GM21515 (cell line): ENCODE measurements around the gene CDK11A.
A peak's percentile ranks its signal among the peaks of the same experiment; 100 is the strongest.
"Not testable (repeated sequence)": the region's sequence is repeated elsewhere in the genome, so short reads cannot be mapped to it uniquely, and the experiment has no call there.

ENCODE experiments used
- ATAC-seq: cut with Tn5 transposase; IDR thresholded peaks from one replicate; pipeline ENCODE4 v1.9.1; 2021; ENCODE audit not compliant: unreplicated experiment

CDK11A gene

DNA sequence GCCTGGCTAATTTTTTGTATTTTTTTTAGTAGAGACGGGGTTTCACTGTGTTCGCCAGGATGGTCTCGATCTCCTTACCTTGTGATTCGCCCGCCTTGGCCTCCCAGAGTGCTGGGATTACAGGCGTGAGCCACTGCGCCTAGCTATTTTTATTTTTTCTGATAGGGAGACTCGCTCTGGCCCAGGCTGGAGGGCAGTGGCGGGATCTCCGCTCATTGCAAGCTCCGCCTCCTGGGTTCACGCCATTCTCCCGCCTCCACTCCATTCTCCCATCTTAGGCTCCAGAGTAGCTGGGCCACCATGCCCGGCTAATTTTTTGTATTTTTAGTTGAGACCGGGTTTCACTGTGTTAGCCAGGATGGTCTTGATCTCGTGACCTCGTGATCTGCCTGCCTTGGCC lies 1.9 kb upstream of the CDK11A start:
- not testable (repeated sequence) for ATAC-seq

DNA sequence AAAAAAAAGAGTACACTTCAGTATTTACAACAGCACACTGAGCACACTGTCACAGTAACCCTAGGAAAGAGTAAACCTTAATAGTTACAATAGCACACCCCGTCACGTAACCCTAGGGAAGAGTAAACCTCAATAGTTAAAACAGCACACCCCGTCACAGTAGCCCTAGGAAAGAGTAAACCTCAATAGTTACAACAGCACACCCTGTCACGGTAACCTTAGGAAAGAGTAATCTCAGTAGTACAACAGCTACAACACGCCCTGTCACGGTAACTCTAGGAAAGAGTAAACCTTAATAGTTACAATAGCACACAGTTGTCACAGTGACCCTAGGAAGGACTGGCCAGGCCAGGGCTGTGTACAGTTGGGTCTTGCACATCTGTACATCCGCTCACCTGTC lies 3.0 kb downstream of the CDK11A start:
- no peak for ATAC-seq

DNA sequence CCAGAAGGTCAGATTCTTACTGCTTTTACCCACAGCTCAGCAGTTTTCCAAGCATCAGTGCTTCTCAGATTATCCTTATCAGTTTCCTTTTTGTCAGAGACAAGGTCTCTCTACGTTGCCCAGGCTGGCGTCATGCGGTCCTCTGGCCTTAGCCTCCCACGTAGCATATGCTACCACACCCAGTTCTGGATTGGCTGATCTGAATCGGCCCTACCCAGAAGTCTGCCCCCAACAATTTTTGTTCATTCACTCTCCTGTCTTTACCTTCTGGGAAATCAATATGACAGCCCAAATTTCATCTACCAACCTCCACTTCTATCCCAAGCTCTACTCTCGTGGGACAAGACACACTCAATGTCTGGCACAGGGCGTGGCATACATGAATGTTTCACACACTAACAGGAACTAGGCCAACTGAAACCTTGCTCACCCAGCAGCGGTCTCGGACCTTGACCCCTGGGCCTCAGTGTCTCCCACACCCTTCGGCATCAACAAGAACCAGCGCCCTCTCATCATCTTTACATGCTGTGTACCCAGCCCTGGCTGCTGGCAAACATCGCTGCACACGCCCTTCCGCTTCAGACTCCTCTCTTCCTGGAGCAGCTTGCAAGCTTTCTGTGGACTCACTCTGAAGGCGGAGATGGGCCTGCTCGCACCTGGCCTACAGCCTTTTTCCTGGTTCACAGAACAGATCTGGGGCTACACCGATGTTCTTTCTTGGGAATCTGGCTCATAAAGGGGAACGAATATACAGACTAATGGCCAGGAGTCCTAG lies 8.9 kb downstream of the CDK11A start:
- not testable (repeated sequence) for ATAC-seq

DNA sequence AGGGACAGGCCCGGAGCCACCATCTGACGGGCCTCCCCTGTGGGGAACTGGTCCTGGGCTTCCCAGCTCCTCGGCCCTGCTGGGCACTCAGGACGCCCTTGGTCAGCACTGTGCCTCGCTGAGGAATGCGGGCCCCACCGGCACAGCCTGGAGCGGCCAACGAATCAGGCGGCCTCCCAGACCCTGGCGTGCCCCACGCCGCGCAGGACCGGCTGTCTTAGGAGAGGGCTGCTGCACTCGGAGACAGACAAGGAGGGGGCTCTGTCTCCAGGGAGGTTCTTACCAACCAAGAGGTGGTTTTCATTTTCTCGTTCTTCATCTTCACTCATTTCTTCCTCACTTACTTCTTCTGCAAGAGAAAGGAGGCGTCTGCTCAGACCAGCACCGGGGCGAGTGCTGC lies 16.3 kb downstream of the CDK11A start:
- ATAC-seq = not testable (repeated sequence)

DNA sequence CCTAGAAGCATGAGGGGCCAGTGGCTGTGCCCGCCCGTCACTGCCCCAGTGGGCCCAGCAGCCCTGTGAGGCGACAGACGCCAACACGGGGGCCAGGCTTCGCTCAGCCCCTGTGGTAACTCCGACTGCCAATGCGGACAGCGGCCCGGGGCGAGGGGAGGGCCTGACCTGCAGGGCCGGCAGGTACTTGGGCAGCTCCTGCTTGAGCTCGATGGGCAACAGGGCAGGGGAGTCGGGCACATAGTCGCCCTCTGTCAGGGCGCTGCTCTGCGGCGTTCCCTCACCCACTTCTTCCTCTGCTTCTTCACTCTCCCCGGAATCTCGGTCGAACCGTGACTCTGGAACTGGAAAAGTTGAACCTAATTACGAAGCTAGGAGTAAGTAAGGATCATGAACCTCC lies 16.9 kb downstream of the CDK11A start:
- ATAC-seq = not testable (repeated sequence)

DNA sequence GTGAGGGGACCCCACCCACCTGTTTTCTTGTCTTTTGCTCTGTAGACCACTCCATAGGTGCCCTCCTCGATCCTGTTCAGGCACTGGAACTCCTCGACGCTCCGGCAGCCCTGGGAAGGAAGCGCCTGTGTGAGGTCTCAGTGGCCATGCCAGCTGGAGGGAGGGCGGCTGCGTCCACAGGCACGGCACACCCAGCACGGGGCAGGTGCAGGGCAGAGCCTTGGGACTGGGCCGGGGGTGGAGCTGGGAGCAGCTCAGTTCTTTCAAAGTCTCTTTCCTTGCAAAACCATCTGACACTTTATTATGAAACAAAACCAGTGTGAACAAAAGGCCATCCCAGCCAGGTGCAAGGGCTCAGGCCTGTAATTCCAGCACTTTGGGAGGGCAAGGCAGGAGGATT lies 18.5 kb downstream of the CDK11A start:
- ATAC-seq = not testable (repeated sequence)

DNA sequence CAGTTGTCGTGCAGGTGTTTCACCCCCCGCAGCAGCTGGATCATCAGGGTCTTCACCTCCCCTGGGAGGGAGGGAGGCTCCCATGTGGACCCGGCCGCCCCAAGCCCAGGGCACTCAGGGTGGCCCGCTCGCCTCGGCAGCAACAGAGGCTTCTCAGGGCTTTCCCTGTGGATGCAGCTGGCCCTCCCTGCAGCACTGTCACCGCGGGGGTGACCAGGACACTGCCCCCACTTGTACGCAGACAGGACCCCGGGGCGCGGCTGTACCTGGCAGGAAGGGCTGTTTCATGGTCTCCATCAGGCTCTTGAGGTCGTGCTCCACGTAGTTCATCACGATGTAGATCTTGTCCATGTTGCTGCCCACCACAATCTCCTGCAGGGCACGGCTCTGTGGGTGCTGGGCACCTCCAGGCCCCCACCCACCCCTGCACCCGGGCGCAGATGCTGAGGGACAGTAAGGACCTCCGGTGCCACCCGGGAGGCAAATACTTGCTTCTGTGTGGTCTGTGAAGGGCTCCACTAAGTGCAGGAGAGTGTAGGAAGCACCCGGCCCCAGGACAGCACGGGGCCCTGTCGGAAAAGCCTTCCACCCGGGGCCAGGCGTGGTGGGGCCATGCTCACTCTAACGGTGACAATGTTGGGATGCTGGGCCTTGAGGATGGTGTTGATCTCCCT lies 19.7 kb downstream of the CDK11A start:
- not testable (repeated sequence) for ATAC-seq

DNA sequence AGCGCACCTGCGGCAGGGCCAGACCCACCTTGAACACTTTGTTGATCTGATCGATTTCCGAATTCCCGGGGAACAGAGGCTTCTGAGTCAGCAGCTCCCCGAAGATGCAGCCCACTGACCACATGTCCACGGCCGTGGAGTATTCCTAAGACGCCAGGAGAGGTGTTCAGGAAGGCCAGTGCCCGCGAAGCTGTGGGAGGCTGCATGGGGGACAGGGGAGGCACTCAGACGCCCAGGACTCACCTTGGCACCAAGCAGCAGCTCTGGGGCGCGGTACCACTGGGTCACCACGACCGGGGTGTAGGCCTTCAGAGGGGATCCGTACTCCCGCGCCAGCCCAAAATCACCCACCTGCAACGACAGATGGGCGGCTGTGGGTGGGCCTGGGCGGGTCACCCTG lies 20.4 kb downstream of the CDK11A start:
- ATAC-seq = no peak

DNA sequence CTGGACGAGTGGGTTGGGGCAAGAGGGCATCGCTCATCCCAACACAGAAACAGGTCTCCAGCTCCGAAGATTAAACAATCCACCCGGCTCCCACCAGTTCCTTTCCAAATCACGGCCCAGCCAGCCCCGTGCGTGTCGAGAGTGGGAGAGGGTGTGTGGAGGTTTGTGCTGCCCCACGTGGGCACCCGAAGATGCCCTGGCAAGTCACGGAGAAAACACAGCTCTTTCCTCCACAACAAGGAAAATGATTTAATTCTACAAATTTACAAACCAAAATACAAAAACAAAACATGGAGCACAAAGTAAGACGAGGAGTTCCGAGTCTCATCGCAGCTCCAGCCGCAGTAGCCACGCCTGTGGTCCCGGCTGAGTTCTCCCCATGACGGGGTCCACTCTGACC lies 21.7 kb downstream of the CDK11A start:
- ATAC-seq = not testable (repeated sequence)

DNA sequence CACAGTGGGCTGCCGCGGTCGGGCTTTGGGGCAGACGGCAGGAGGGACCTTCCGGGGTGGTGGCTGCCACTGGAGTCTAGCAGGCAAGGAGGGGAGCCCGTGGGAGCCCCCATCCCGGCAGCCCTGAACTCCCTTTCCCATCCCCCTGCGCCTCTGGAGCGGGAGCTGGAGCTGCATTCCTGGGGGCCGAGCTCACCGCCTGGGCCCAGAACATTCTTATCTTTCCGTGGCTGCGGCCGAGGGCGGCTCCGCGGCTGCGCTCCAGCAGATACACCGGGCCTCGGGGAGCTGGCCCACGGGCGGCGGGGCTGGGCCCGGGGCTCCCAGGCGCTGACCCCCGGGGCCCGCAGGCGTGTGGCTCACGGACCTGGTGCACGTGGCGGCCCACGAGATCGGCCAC lies 23.6 kb downstream of the CDK11A start:
- ATAC-seq = not testable (repeated sequence)

DNA sequence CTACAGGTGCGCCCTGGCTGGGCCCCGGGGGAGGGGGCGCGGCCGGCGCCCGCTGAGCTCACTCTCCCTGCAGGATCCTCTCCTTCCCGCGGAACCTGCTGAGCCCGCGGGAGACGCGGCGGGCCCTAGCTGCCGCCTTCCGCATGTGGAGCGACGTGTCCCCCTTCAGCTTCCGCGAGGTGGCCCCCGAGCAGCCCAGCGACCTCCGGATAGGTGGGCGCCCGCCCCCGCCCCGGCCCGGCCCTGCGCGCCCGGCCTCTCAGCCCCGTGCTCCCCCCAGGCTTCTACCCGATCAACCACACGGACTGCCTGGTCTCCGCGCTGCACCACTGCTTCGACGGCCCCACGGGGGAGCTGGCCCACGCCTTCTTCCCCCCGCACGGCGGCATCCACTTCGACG lies 24.1 kb downstream of the CDK11A start:
- not testable (repeated sequence) for ATAC-seq

DNA sequence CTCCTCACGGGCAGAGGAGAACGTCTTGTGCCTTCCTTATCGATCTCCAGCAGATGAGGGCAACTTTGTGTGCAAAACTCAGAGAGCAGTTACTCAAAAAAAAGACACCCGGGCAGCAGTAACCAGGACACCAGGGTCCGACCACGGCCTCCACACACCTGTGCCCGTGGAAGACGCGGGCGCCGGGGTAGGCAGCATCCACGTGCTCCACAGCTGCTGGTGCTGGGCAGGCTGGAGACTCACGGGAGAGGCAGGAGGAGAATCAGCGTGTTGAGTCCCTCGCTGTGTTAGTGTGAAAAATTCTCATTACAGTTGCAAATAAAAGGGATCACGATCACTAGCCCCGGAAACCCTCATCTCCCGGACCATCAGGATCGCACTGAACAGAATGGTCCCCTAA lies 25.1 kb downstream of the CDK11A start:
- ATAC-seq = not testable (repeated sequence)

DNA sequence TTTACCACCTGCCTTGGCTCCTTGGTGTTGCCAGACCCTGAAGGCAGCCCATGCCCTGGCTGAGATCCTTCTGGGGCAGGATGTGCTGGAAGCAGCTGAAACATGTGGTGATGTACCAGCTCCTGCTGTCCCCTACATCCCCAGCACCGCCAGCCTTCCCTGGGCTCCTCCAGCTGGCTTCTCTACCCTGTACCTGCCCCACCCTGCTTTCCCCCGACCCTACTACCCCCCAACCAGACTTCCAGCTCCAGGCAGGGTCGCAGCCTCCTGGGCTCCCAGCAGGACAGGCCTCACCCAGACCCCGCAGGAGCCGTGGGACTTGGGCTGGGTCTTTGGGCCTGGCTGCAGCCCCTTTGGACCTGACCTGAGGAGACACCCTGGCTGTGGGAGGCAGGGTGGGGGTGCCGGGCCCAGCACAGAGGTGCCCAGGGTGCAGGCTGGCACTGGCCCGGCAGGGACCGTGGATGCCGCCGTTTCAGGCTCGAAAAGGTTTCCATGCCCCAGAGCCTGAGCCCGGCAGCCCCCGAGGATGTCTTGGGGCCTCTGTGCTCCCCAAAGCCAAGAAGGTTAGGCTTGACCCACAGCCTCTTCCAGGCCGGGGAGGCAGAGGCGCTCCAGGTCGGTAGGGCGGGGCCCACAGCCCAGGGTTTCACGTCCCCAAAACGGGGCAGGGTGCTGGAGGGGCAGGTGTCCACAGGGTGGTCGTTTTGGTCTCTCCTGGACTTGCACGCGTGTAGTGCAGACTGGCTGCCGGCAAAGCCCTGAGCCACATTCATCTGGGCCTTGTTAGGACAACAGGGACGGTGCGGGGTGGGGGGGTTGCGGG lies 26.6 kb downstream of the CDK11A start:
- ATAC-seq = not testable (repeated sequence)

DNA sequence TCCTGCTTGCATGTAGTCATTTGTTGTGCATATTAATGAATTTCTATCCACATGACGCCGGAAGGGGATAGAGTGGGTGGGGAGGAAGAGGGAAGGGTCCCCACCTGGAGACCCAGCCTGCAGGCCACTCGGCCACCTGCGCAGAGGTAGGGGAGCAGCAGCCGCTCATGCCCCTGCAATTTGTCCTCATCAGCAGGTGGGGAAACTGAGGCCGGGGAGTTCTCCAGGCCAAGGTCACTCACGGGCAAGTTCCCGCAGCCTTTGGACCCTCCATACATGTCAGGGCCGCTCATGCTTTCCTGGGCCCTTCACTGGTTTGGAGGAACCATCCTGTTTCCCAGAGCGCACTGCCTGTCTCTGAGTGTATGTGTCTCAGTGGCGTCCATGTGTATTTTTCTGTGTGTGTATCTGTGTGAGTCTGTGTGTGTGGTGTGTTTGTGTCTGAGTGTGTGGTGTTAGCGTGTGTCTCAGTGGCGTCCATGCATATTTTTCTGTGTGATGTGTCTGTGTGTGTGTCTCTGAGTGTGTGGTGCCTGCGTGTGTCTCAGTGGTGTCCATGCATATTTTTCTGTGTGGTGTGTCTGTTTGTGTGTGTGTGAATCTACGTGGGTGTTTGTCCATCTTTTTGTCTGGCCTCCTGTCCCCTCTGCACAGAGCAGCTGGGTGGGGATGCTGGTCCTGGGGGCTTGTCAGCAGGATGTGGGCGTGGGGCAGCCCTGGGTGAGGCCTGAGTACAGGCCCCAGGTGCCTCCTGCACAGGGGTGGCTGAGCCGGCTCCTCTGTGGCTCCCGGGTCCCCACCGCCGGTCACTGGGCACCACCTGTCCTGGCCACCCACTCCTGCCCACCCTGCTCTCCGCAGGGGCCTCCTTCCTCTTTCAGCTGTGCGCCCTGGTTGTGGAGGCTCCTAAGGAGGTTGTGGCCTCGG lies 27.5 kb downstream of the CDK11A start:
- ATAC-seq = not testable (repeated sequence)

DNA sequence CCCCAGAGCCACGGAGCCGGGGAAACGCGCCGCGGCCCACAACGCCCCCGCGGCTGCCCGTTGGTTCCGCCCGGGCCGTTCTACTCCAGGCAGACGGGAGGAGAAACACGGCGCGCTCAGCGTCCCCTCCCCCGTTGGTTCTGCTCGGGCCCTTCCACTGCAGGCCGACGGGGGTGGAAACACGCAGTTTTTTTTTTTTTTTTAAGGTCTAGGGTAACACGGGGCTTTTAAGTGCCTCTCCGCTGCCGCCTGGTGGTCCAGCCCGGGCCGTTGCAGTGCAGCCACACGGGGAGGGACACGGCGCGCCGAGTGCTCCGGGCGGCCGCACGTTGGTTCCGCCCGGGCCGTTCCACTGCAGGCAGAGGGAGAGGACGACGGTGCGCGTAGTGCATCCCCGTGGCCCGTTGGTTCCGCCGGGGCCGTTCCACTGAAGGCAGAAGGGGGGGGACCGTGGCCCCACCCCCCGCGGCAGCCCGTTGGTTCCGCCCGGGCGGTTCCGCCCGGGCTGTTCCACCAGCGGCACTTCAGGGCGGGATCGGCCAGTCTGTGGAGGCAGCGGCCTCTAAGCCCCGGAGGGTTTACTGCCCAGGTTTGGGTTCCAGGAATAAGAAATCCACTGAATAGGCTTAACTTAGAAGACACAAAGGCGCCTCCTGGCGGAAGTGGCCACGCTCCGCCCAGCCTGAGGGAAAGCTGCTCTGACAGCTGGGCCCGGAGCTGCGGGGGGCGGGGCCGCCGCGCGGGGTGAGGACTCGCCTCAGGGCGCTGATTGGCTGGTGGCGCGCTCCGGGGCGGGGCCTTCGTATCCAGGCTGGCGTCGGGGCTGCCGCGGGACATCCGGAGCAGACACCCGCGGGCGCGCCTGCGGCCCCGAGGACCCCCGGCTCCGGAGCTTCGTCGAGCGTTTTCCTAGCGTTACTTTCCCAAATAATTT lies 31.2 kb downstream of the CDK11A start, which contains the start of gene SLC35E2B:
SLC35E2B (minus strand) TSS at position 82 of the 934 bp plus-strand sequence. CDS start 16,096 bp downstream, outside the sequence.
- ATAC-seq = peak; percentile 74

DNA sequence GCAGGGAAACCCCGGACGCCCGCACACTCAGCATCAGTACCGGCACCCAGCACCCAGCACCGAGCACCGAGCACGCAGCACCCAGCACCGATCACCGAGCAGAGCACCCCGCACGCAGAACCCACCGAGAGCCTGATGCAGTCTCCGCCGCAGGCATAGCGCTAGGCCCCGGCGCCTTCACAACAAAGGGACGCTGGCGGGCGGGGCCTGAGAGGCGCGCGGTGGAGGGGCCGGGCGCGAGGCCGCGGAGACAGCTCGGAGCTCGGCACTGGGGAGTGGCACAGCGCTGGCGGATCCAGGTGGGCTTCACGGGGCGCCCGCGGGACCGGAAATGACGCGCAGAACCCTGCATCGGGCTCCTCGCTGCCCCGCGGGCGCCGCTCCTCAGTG lies 31.8 kb downstream of the CDK11A start:
- peak; percentile 47 for ATAC-seq

DNA sequence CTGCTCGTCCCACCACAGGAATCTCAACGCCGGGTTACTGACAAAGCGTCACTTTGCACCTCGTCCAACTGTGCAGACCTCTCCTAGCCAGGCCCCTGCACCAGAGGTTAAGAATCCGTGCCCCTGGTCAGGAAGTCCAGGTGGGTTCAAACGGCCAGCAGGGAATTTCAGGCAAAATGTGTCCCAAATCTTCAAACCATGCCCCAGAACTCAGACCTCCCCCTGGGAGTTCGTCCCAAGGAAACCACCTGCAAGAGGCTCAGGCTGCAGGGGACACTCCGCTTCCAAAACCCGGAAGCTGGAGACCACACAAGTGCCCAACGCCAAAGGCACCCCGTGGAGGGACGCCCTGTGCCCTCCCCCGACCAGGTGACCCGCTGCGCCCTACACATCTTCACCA lies 32.7 kb downstream of the CDK11A start:
- not testable (repeated sequence) for ATAC-seq

DNA sequence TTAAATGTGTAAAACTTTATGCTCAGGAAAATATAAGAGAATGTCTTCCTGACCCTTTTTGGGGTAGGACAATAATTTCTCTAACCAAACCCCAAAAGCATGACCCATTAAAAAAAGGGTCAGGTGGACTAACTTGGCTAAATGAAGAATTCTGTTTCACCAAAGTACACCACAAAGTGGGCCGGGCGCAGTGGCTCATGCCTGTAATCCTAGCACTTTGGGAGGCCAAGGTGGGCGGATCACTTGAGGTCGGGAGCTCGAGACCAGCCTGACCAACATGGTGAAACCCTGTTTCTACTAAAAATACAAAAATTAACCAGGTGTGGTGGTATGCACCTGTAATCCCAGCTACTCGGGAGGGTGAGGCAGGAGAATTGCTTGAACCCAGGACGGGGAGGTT lies 34.6 kb downstream of the CDK11A start:
- not testable (repeated sequence) for ATAC-seq

DNA sequence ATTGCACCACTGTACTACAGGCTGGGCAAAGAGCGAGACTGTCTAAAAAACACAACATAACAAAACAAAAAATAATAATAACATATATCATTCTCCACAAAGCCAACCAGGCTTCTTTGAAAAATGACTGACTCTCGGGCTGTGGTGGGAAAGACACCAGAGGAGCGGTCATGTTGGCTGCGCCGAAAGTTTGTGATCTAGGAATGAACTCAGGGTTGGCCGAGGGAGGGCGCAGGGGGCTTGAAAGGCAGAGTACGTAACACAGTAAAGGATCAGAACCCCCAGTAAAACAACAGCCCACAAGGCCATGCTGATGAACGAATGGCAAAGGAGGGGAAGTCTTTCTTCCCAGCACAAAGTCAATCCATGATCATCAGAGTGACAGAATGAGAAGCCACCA lies 36.3 kb downstream of the CDK11A start:
- ATAC-seq = no peak
